Retinal pigment epithelial cell (primary cell): Measurements from ENCODE around the gene ZNF143.

ENCODE experiments used
- DNase-seq: peaks from one replicate; pipeline ENCODE4 v3.0.0-alpha.2; 2010; ENCODE audit warnings: low read depth
- H3K4me3 ChIP-seq: 2 replicates; pipeline ENCODE4 v1.5.1; 2011; ENCODE audit warnings: mild to moderate bottlenecking, low read length, control low read depth, moderate library complexity
- CTCF ChIP-seq: conservative IDR thresholded peaks from 2 replicates; pipeline ENCODE4 v1.5.1; 2011; ENCODE audit warnings: low read depth, low read length, control low read depth, inconsistent platforms

ZNF143 gene

DNA sequence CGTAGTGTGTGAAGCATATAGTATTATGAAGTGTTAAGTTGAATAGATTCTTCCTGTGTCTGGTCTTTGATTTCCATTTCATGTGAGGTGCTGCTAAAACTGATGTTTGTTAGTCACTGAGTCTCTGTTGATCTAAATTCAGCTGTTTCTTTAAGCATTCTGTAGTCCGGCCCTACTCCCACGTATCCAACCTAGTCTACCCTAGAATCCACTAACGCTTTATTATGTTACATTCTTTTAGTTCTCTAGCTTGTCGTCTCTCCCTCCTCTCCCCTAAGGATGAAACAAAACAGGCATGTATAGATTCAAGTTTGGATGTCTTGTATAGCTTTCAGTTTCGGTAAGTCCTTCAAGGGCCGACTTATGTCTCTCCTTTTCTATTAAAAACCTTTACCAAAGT lies 116.7 kb downstream of the ZNF143 start:
- TF ChIP-seq CTCF, result no peak
- peak overlapping the region; percentile 79 for H3K4me3 ChIP-seq
- DNase-seq, result no peak
